SK-N-SH treated with all-trans-retinoic acid at 6 μM for 48 hours (cell line): ENCODE measurements around the gene PRCC.

Experiments used
- ATAC-seq: fragments of 200-7000 bp; cut with Tn5 transposase; 3 replicates; pipeline ENCODE4 v1.9.1; 2020; ENCODE audit warnings: mild to moderate bottlenecking, moderate library complexity
- ARNTL ChIP-seq: fragments of 450-650 bp; formaldehyde crosslinking; IDR thresholded peaks from 2 replicates; pipeline ENCODE4 v1.5.0; 2020; ENCODE audit warnings: low read depth, mild to moderate bottlenecking, moderate library complexity, borderline replicate concordance
- BACH2 ChIP-seq: fragments of 250-450 bp; sonication (Bioruptor Pico); IDR thresholded peaks from 2 replicates; pipeline ENCODE4 v1.9.0; 2021; ENCODE audit warnings: mild to moderate bottlenecking, borderline replicate concordance
- CREB5 ChIP-seq: fragments of 250-450 bp; sonication (Bioruptor Pico); IDR thresholded peaks from 2 replicates; pipeline ENCODE4 v1.5.1; 2020; ENCODE audit warnings: low read depth, mild to moderate bottlenecking, moderate library complexity
- CSDC2 ChIP-seq: fragments of 250-450 bp; sonication (Bioruptor Pico); IDR thresholded peaks from 2 replicates; pipeline ENCODE4 v1.5.0; 2020; ENCODE audit warnings: mild to moderate bottlenecking, moderate library complexity
- CSRNP3 ChIP-seq: fragments of 250-450 bp; sonication (Bioruptor Pico); IDR thresholded peaks from 2 replicates; pipeline ENCODE4 v1.5.1; 2021; ENCODE audit warnings: mild to moderate bottlenecking, moderate library complexity
- GLIS3 ChIP-seq: fragments of 250-450 bp; sonication (Bioruptor Pico); IDR thresholded peaks from 2 replicates; pipeline ENCODE4 v1.5.0; 2020; ENCODE audit warnings: mild to moderate bottlenecking, moderate library complexity
- ISL1 ChIP-seq: fragments of 250-450 bp; sonication (Bioruptor Pico); IDR thresholded peaks from 2 replicates; pipeline ENCODE4 v2.1.2; 2022; ENCODE audit warnings: mild to moderate bottlenecking, moderate library complexity
- OSR1 ChIP-seq: fragments of 250-450 bp; sonication (Bioruptor Pico); IDR thresholded peaks from 2 replicates; pipeline ENCODE4 v1.8.0; 2022; ENCODE audit warnings: moderate library complexity, mild to moderate bottlenecking, inconsistent platforms
- POU6F1 ChIP-seq: fragments of 250-450 bp; sonication (Bioruptor Pico); IDR thresholded peaks from 2 replicates; pipeline ENCODE4 v1.8.0; 2021; ENCODE audit warnings: low read depth, mild to moderate bottlenecking, moderate library complexity, borderline replicate concordance
- PPARA ChIP-seq: fragments of 250-450 bp; sonication (Bioruptor Pico); IDR thresholded peaks from 2 replicates; pipeline ENCODE4 v1.5.0; 2020; ENCODE audit warnings: mild to moderate bottlenecking, borderline replicate concordance
- RARB ChIP-seq: fragments of 250-450 bp; sonication (Bioruptor Pico); IDR thresholded peaks from 2 replicates; pipeline ENCODE4 v1.8.0; 2021; ENCODE audit warnings: mild to moderate bottlenecking, moderate library complexity
- SNAI2 ChIP-seq: fragments of 250-450 bp; sonication (Bioruptor Pico); IDR thresholded peaks from 2 replicates; pipeline ENCODE4 v1.5.0; 2020; ENCODE audit warnings: mild to moderate bottlenecking, moderate library complexity
- TCF4 ChIP-seq: fragments of 250-450 bp; sonication (Bioruptor Pico); IDR thresholded peaks from 2 replicates; pipeline ENCODE4 v1.8.0; 2021; ENCODE audit warnings: mild to moderate bottlenecking, moderate library complexity, borderline replicate concordance
- TOX ChIP-seq: fragments of 250-450 bp; sonication (Bioruptor Pico); IDR thresholded peaks from 2 replicates; pipeline ENCODE4 v1.8.0; 2021; ENCODE audit warnings: mild to moderate bottlenecking, moderate library complexity, borderline replicate concordance
- TSHZ2 ChIP-seq: fragments of 250-450 bp; sonication (Bioruptor Pico); IDR thresholded peaks from 2 replicates; pipeline ENCODE4 v1.5.0; 2020; ENCODE audit warnings: mild to moderate bottlenecking, moderate library complexity
- ZFP30 ChIP-seq: fragments of 450-650 bp; formaldehyde crosslinking; IDR thresholded peaks from 2 replicates; pipeline ENCODE4 v1.5.0; 2022; ENCODE audit warnings: mild to moderate bottlenecking, moderate library complexity
- ZNF70 ChIP-seq: fragments of 450-650 bp; formaldehyde crosslinking; IDR thresholded peaks from 2 replicates; pipeline ENCODE4 v1.5.0; 2020; ENCODE audit warnings: mild to moderate bottlenecking, moderate library complexity
- ZNF8 ChIP-seq: fragments of 450-650 bp; formaldehyde crosslinking; IDR thresholded peaks from 2 replicates; pipeline ENCODE4 v1.5.0; 2020; ENCODE audit warnings: mild to moderate bottlenecking, moderate library complexity

The PRCC gene

GRCh38 chr1:156845055-156845952 lies 78.0 kb downstream of the PRCC start:
- no peak for ATAC-seq
- no peak for TF ChIP-seq ZNF70 (CRISPR knock-in tag)
- no peak for TF ChIP-seq RARB (CRISPR knock-in tag)
- TF ChIP-seq ZFP30 (CRISPR knock-in tag): no peak
- TF ChIP-seq POU6F1 (CRISPR knock-in tag): no peak
- no peak for TF ChIP-seq CSDC2 (CRISPR knock-in tag)
- no peak for TF ChIP-seq OSR1 (CRISPR knock-in tag)
- no peak for TF ChIP-seq ZNF8 (CRISPR knock-in tag)
- no peak for TF ChIP-seq CREB5 (CRISPR knock-in tag)
- TF ChIP-seq TCF4: no peak
- no peak for TF ChIP-seq CSRNP3 (CRISPR knock-in tag)

- no peak for ATAC-seq
Measured at GRCh38 chr1:156845953-156846545, 78.7 kb downstream of the PRCC start.

More at GRCh38 chr1:156845953-156846545, 78.7 kb downstream of the PRCC start:
- TF ChIP-seq RARB (CRISPR knock-in tag) (no peak), TCF4 (no peak), CSRNP3 (CRISPR knock-in tag) (no peak), TOX (CRISPR knock-in tag) (no peak), GLIS3 (CRISPR knock-in tag) (no peak), ZNF8 (CRISPR knock-in tag) (no peak), PPARA (CRISPR knock-in tag) (no peak), ZNF70 (CRISPR knock-in tag) (no peak), ARNTL (CRISPR knock-in tag) (no peak), ISL1 (CRISPR knock-in tag) (no peak), POU6F1 (CRISPR knock-in tag) (no peak), ZFP30 (CRISPR knock-in tag) (no peak), SNAI2 (CRISPR knock-in tag) (no peak), BACH2 (no peak), TSHZ2 (CRISPR knock-in tag) (no peak)
- TF ChIP-seq, all 23 proteins: peak for 0
